A549 (cell line): ENCODE measurements around the gene FBXO48.

ENCODE experiments used
- CTCF ChIP-seq: fragments of >200 bp; sonication (Bioruptor Twin); formaldehyde crosslinking; IDR thresholded peaks from 3 replicates; pipeline ENCODE4 v1.5.1; 2016
- EP300 ChIP-seq, 2 experiments: fragments of >200 bp; sonication (Bioruptor Twin); formaldehyde crosslinking; IDR thresholded peaks; 2 replicates in 1 of 2; 3 replicates in 1 of 2; pipeline ENCODE4 v1.6.1; 2016 to 2017
- REST ChIP-seq: fragments of 200-600 bp; sonication (generic); IDR thresholded peaks from 2 replicates; pipeline ENCODE4 v1.6.1; 2016; ENCODE audit warnings: antibody characterized with exemption, mild to moderate bottlenecking, moderate library complexity
- RFX5 ChIP-seq: fragments of 450-650 bp; IDR thresholded peaks from 2 replicates; pipeline ENCODE4 v1.7.1; 2014; ENCODE audit warnings: antibody characterized with exemption, mild to moderate bottlenecking, moderate library complexity
- USF2 ChIP-seq: fragments of 450-650 bp; IDR thresholded peaks from 2 replicates; pipeline ENCODE4 v1.6.1; 2014; ENCODE audit warnings: antibody characterized with exemption

- no peak for TF ChIP-seq RFX5
- no peak for TF ChIP-seq EP300 (IDR thresholded peaks at IDR 0.05)
- no peak for TF ChIP-seq USF2
- TF ChIP-seq CTCF, result no peak
- no peak for TF ChIP-seq REST
Measured at GRCh38 chr2:68420254-68420910, 46.7 kb downstream of the FBXO48 start.
